Adipocyte (in vitro differentiated cells): ENCODE data around the gene MLYCD.
"Not testable (repeated sequence)": the region's sequence is repeated elsewhere in the genome, so short reads cannot be mapped to it uniquely, and the experiment has no call there.

Source experiments
- DNase-seq: peaks from one replicate; pipeline ENCODE4 v3.0.0-alpha.2; 2015; ENCODE audit warnings: low read depth
- H3K27me3 ChIP-seq: replicated peaks from 2 replicates; pipeline ENCODE4 v1.7.0; 2013; ENCODE audit warnings: mild to moderate bottlenecking, low read length, moderate library complexity; ENCODE audit not compliant: control insufficient read depth, insufficient read depth
- H3K36me3 ChIP-seq: 2 replicates; pipeline ENCODE4 v1.7.0; 2013; ENCODE audit warnings: low read length, mild to moderate bottlenecking, moderate library complexity; ENCODE audit not compliant: control insufficient read depth, insufficient read depth, severe bottlenecking
- H3K4me1 ChIP-seq: 2 replicates; pipeline ENCODE4 v1.7.0; 2013; ENCODE audit warnings: mild to moderate bottlenecking, low read length, moderate library complexity; ENCODE audit not compliant: control insufficient read depth, insufficient read depth
- H3K4me3 ChIP-seq: 2 replicates; pipeline ENCODE4 v1.7.0; 2013; ENCODE audit warnings: mild to moderate bottlenecking, low read length, moderate library complexity
- H3K9ac ChIP-seq: 2 replicates; pipeline ENCODE4 v1.7.0; 2013; ENCODE audit warnings: mild to moderate bottlenecking, low read length, moderate library complexity
- H3K9me3 ChIP-seq: 2 replicates; pipeline ENCODE4 v1.7.0; 2013; ENCODE audit warnings: mild to moderate bottlenecking, low read length, moderate library complexity; ENCODE audit not compliant: control insufficient read depth

The MLYCD gene

GRCh38 chr16:83942815-83943515, 44.0 kb downstream of the MLYCD start:
- peaks cover 33% of the 10 kb centered on the region for H3K27me3 ChIP-seq
- no peaks in the 10 kb centered on the region for H3K9me3 ChIP-seq
- no peak overlapping the region for H3K4me3 ChIP-seq
- no peaks in the 10 kb centered on the region for H3K4me1 ChIP-seq
- H3K36me3 ChIP-seq = no peaks in the 10 kb centered on the region
- H3K9ac ChIP-seq = no peak overlapping the region
- no peak for DNase-seq

- no peak for DNase-seq
- no peaks in the 10 kb centered on the region for H3K4me1 ChIP-seq
- no peak overlapping the region for H3K4me3 ChIP-seq
- H3K9me3 ChIP-seq = no peaks in the 10 kb centered on the region
- H3K36me3 ChIP-seq = no peaks in the 10 kb centered on the region
- no peak overlapping the region for H3K9ac ChIP-seq
- peaks cover 33% of the 10 kb centered on the region for H3K27me3 ChIP-seq
Measured at GRCh38 chr16:83943516-83944050, 44.7 kb downstream of the MLYCD start.

DNA sequence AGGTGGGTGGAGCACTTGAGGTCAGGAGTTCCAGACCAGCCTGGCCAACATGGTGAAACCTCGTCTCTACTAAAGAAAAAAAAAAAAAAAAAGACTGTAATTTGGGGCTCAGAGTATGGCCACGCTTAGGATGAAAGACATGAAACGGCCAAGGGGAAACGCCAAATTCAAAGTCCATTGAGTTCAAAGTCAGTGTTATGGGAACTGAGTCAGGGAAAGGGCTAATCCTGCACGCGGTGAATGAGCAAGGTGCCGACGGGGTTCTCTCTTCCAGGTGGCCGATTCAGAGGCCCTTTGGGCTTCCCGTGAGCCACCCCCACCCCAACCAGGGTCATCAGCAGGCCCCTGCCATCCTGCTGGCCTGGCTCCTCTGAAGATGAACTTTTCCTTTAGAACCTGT, 46.7 kb downstream of the MLYCD start:
- no peak for DNase-seq
- H3K36me3 ChIP-seq = no peaks in the 10 kb centered on the region
- no peaks in the 10 kb centered on the region for H3K4me1 ChIP-seq
- peaks cover 28% of the 10 kb centered on the region for H3K27me3 ChIP-seq
- H3K9me3 ChIP-seq = no peaks in the 10 kb centered on the region
- H3K9ac ChIP-seq = no peak overlapping the region
- no peak overlapping the region for H3K4me3 ChIP-seq

DNA sequence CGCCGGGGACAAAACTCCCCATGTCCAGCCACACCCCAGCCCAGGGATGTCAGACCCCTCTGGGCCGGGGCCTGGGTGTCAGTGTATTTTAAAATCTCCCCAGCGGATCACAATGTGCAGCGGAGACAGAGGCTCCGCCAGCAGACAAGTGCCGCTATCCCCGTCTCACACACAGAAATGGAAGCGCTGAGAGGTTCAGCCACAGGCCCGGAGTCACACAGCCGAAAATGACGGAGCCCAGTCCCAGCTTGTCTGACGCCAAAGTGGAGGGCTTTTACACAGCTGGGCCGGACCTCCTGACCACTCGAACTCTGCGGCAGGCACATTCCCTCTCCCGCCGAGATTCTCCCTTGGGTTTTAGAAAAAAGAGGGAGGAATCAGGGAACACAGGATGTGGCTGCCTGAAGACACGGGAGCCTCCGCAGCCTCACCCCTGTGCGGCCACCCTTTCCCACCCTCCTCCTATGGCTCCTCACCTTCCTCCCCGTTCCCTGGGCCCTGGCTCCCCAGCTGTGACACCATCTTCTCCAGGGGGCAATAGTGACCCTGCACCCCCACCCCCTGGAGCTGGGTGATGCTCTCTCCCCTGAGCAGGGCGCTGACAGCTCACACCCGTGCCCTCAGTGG, 47.4 kb downstream of the MLYCD start:
- Histone ChIP-seq H3K4me1 (no peaks in the 10 kb centered on the region), H3K36me3 (no peaks in the 10 kb centered on the region), H3K4me3 (no peak overlapping the region), H3K27me3 (peaks cover 23% of the 10 kb centered on the region), H3K9ac (no peak overlapping the region), H3K9me3 (no peaks in the 10 kb centered on the region)
- DNase-seq = no peak

- DNase-seq = no peak
- H3K4me3 ChIP-seq = no peak overlapping the region
- no peaks in the 10 kb centered on the region for H3K4me1 ChIP-seq
- no peak overlapping the region for H3K9ac ChIP-seq
- H3K27me3 ChIP-seq = peaks cover 23% of the 10 kb centered on the region
- H3K36me3 ChIP-seq = no peaks in the 10 kb centered on the region
- no peaks in the 10 kb centered on the region for H3K9me3 ChIP-seq
Measured at GRCh38 chr16:83946781-83947566, 48.1 kb downstream of the MLYCD start.

DNA sequence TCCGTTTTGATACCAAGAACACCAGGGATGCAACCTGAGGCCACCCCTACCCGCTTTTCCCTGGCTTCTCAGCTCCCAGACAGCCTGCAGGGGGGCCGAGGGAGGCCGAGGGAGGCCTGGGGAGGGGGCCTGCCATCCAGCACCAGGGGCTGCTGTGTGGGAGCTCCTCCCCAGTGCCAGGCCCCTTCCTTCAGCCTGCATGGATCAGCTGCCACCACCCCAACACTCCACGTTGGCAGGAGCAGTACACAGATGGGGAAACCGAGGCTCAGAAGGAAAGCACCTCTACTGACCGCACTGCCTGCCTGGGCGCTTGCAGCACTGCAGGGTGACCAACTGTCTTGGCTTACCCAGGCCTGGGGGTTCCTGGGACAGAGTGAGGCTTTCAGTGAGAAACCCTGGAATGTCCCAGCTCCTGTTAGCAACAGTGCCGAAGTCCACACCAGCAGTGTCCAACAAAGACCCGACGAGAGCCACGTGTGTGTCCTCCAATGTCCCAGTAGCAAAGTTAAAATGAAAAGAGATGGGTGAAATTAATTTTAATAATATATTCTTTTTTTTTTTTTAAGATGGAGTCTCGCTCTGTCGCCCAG, 48.8 kb downstream of the MLYCD start:
- H3K9me3 ChIP-seq = no peaks in the 10 kb centered on the region
- no peak for DNase-seq
- H3K27me3 ChIP-seq = peaks cover 20% of the 10 kb centered on the region
- no peak overlapping the region for H3K4me3 ChIP-seq
- H3K9ac ChIP-seq = no peak overlapping the region
- H3K36me3 ChIP-seq = no peaks in the 10 kb centered on the region
- peaks cover 5% of the 10 kb centered on the region for H3K4me1 ChIP-seq

- H3K9ac ChIP-seq = no peak overlapping the region
- no peak for DNase-seq
- H3K4me1 ChIP-seq = peaks cover 12% of the 10 kb centered on the region
- H3K4me3 ChIP-seq = no peak overlapping the region
- peaks cover 13% of the 10 kb centered on the region for H3K27me3 ChIP-seq
- no peaks in the 10 kb centered on the region for H3K36me3 ChIP-seq
- H3K9me3 ChIP-seq = no peaks in the 10 kb centered on the region
Measured at GRCh38 chr16:83948914-83949723, 50.2 kb downstream of the MLYCD start.

DNA sequence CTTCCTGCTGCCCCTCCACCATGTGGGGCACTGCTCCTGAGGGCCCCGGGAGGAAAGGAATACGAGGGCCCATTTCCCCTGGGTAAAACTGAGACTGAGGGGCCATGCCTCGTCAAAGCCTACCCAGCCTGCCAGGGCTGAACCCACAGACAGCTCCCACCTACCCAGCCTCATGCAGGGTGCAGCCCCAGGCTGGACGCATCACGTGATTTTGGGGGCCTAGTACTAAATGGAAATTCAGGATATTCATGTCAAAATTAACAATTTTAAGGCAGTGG, 50.7 kb downstream of the MLYCD start:
- no peak for DNase-seq
- no peaks in the 10 kb centered on the region for H3K9me3 ChIP-seq
- peaks cover 17% of the 10 kb centered on the region for H3K4me1 ChIP-seq

DNA sequence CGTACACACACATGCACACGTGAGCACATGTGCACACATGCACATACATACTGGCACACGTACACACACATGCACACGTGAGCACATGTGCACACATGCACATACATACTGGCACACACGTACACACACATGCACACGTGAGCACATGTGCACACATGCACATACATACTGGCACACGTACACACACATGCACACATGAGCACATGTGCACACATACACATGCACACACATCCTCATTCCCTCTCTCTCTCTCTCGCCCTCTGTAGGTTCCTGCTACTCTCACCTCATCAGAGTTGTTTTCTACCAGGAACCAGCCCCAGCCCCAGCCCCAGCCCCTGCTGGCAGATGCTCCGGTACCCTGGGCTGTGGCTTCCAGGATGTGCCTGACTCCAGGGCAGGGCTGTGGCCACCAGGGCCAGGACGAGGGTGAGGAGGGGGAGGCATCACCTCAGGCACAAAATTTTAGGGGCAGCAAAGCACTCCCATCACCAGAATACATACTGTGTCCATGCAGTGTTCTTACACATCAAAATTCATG, 52.0 kb downstream of the MLYCD start:
- H3K27me3 ChIP-seq, H3K9ac ChIP-seq, H3K9me3 ChIP-seq, H3K36me3 ChIP-seq, H3K4me3 ChIP-seq, DNase-seq: not testable (repeated sequence)
- H3K4me1 ChIP-seq = peaks cover 27% of the 10 kb centered on the region

More for the DNA sequence above, 50.7 kb downstream of the MLYCD start:
- peaks cover 13% of the 10 kb centered on the region for H3K27me3 ChIP-seq
- no peaks in the 10 kb centered on the region for H3K36me3 ChIP-seq
- no peak overlapping the region for H3K4me3 ChIP-seq
- H3K9ac ChIP-seq = no peak overlapping the region

DNA sequence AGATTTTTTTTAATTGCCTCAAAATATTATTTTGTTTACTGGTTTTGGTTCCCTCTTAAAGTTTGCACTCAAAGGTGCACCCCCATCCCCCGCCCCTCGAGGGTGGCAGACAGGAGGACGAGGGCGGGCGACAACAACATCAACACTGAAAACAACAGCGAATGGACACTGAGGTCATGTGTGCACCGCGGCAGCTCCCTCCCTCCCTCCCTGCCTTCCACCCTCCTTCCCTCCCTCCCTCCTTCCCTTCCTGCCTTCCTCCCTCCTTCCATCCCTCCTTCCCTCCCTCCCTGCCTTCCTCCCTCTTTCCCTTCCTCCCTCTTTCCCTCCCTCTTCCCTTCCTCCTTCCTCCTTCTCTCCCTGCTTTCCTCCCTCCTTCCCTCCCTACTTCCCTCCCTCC, 52.6 kb downstream of the MLYCD start:
- no peak for DNase-seq
- peaks cover 9% of the 10 kb centered on the region for H3K27me3 ChIP-seq
- H3K36me3 ChIP-seq = no peaks in the 10 kb centered on the region
- H3K4me1 ChIP-seq = peaks cover 27% of the 10 kb centered on the region
- no peaks in the 10 kb centered on the region for H3K9me3 ChIP-seq
- H3K9ac ChIP-seq = no peak overlapping the region
- no peak overlapping the region for H3K4me3 ChIP-seq
